ENCODE data around the gene CCSER1. TPM values are rescaled to one million over a fixed set of nuclear protein-coding genes. Genes with fewer than 3 reads are reported as not detected.

CCSER1 gene
- total RNA-seq, 1 donor from 2014 or later, result 11.9 TPM

DNA sequence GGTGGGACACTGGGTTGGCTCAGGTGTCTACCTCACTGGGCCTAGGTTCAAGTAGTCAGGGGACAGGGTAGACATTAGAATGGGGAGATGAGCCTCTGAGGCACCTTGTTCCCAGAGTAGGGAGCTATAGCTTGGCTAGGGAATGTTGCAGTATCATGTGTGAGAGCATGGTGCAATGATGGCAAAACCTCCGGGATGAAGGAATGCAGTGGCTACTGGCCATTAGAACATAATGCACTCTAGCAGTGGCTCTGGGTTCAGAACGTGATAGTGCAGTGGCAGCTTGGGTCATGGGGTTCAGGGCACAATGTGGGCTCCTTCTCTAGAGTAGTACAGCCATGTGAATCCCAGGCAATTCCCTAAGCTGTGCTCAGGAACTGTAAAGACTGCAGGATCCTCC lies 471.5 kb downstream of the CCSER1 start:
- no peak overlapping the region for H3K4me3 Mint-ChIP-seq
- no peak overlapping the region for H3K27ac Mint-ChIP-seq (ENCODE audit: unreplicated experiment)
- no peaks in the 10 kb centered on the region for H3K27me3 Mint-ChIP-seq (ENCODE audit: low read depth)
- H3K4me1 Mint-ChIP-seq, result no peaks in the 10 kb centered on the region
- DNase-seq (ENCODE audit: low read depth, low spot score), result no peak
- H3K9me3 Mint-ChIP-seq, result no peaks in the 10 kb centered on the region
- no peaks in the 10 kb centered on the region for H3K36me3 Mint-ChIP-seq (ENCODE audit: low read depth)
- TF ChIP-seq CTCF (conservative IDR thresholded peaks at IDR 0.05), result no peak

GRCh38 chr4:90602726-90603125 lies 475.5 kb downstream of the CCSER1 start:
- no peak for TF ChIP-seq CTCF (conservative IDR thresholded peaks at IDR 0.05)
- Mint-ChIP-seq H3K27ac (ENCODE audit: unreplicated experiment) (no peak overlapping the region), H3K36me3 (ENCODE audit: low read depth) (no peaks in the 10 kb centered on the region), H3K4me3 (no peak overlapping the region), H3K4me1 (no peaks in the 10 kb centered on the region), H3K27me3 (ENCODE audit: low read depth) (no peaks in the 10 kb centered on the region), H3K9me3 (no peaks in the 10 kb centered on the region)
- no peak for DNase-seq (ENCODE audit: low read depth, low spot score)

- no peaks in the 10 kb centered on the region for H3K4me1 Mint-ChIP-seq
- no peak for DNase-seq (ENCODE audit: low read depth, low spot score)
- no peak for TF ChIP-seq CTCF (conservative IDR thresholded peaks at IDR 0.05)
- H3K36me3 Mint-ChIP-seq (ENCODE audit: low read depth), result no peaks in the 10 kb centered on the region
- H3K4me3 Mint-ChIP-seq, result no peak overlapping the region
- no peaks in the 10 kb centered on the region for H3K9me3 Mint-ChIP-seq
- no peak overlapping the region for H3K27ac Mint-ChIP-seq (ENCODE audit: unreplicated experiment)
- no peaks in the 10 kb centered on the region for H3K27me3 Mint-ChIP-seq (ENCODE audit: low read depth)
These were observed 476.3 kb downstream of the CCSER1 start for GRCh38 chr4:90603540-90603939.

GRCh38 chr4:90606781-90607180 lies 479.6 kb downstream of the CCSER1 start:
- no peaks in the 10 kb centered on the region for H3K4me1 Mint-ChIP-seq
- H3K27me3 Mint-ChIP-seq (ENCODE audit: low read depth), result no peaks in the 10 kb centered on the region

GRCh38 chr4:90614371-90614770 lies 487.2 kb downstream of the CCSER1 start:
- Mint-ChIP-seq H3K9me3 (peaks cover 3% of the 10 kb centered on the region), H3K27ac (ENCODE audit: unreplicated experiment) (no peak overlapping the region), H3K27me3 (ENCODE audit: low read depth) (no peaks in the 10 kb centered on the region), H3K36me3 (ENCODE audit: low read depth) (no peaks in the 10 kb centered on the region), H3K4me1 (no peaks in the 10 kb centered on the region), H3K4me3 (no peak overlapping the region)
- no peak for TF ChIP-seq CTCF (conservative IDR thresholded peaks at IDR 0.05)
- DNase-seq (ENCODE audit: low read depth, low spot score), result no peak

More at GRCh38 chr4:90606781-90607180, 479.6 kb downstream of the CCSER1 start:
- Mint-ChIP-seq H3K4me3 (no peak overlapping the region), H3K27ac (ENCODE audit: unreplicated experiment) (no peak overlapping the region), H3K9me3 (no peaks in the 10 kb centered on the region), H3K36me3 (ENCODE audit: low read depth) (no peaks in the 10 kb centered on the region)
- no peak for DNase-seq (ENCODE audit: low read depth, low spot score)
- no peak for TF ChIP-seq CTCF (conservative IDR thresholded peaks at IDR 0.05)

DNA sequence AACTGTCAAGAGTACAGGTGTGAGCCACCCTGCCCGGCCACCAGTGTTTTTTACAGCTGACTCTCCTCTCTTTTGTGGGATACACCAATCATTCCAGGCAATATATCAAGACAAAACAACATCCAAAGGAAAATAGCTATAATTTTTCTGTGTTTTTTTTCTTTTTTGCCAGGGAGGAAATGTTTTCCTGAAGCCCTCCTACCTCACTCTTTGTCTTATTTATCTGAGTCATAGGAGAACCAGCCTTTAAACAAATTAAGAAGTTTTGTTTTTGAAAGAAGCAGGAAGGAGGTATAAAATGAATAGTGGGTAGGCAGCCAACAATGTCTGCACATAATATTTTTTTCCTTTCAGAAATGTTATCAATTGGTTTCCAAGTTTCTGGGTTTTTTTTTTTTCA lies 493.9 kb downstream of the CCSER1 start:
- no peak overlapping the region for H3K27ac Mint-ChIP-seq (ENCODE audit: unreplicated experiment)
- no peaks in the 10 kb centered on the region for H3K36me3 Mint-ChIP-seq (ENCODE audit: low read depth)
- H3K4me1 Mint-ChIP-seq, result no peaks in the 10 kb centered on the region
- no peaks in the 10 kb centered on the region for H3K9me3 Mint-ChIP-seq
- H3K27me3 Mint-ChIP-seq (ENCODE audit: low read depth), result no peaks in the 10 kb centered on the region
- no peak for TF ChIP-seq CTCF (conservative IDR thresholded peaks at IDR 0.05)
- no peak for DNase-seq (ENCODE audit: low read depth, low spot score)
- no peak overlapping the region for H3K4me3 Mint-ChIP-seq
